Lower leg skin (tissue), 4 donors: ENCODE measurements around the gene SHROOM1. TPM values are rescaled to one million over a fixed set of nuclear protein-coding genes. Genes with fewer than 3 reads are reported as not detected.

Experiments
- DNase-seq, 2 donors: peaks; one replicate each; pipeline ENCODE4 v3.0.0-alpha.2; 2019; ENCODE audit warnings: low spot score in 2 of 2
- H3K4me3 ChIP-seq: fragments of 200-600 bp; sonication (generic); 2 replicates; pipeline ENCODE4 v1.5.1; 2017; ENCODE audit warnings: mild to moderate bottlenecking, low read depth; ENCODE audit not compliant: poor library complexity, severe bottlenecking
- POLR2A ChIP-seq, 2 donors: fragments of 450-650 bp; IDR thresholded peaks; one replicate each; pipeline ENCODE4 v1.6.1; 2016 to 2017; ENCODE audit warnings: antibody characterized with exemption in 2 of 2, mild to moderate bottlenecking in 1 of 2, moderate library complexity in 1 of 2
- WGBS, 2 donors: methylation state at CpG; one replicate each; pipeline ENCODE4 v1.1.5; 2018; 5-methylcytosine and 5-hydroxymethylcytosine counted together
- intact Hi-C: fragments of 100-400 bp; cut with DNase I; formaldehyde crosslinking; loops from one replicate; pipeline ENCODE4 v1.15.0; 2023; ENCODE audit warnings: low total_unique reads
- total RNA-seq, 4 donors: library from RNA; depleted of rRNA; stranded (reverse); fragments of >200 nt; gene quantifications; one replicate each; pipeline ENCODE4 v1.1.0, GENCODE V29; 2016
- TF ChIP-seq, protein P1 (sequence below), 3 donors: fragments of 450-650 bp; IDR thresholded peaks; one replicate each; pipeline ENCODE4 v1.5.1; 2016; ENCODE audit warnings: antibody characterized with exemption in 3 of 3, mild to moderate bottlenecking in 3 of 3, moderate library complexity in 2 of 3

SHROOM1 gene
- total RNA-seq, 4 donors from 2014 or later, result 1.2 to 3.8 (median 2.2) TPM

- no peak for TF ChIP-seq POLR2A (IDR thresholded peaks at IDR 0.05)
- TF ChIP-seq, protein P1, sequence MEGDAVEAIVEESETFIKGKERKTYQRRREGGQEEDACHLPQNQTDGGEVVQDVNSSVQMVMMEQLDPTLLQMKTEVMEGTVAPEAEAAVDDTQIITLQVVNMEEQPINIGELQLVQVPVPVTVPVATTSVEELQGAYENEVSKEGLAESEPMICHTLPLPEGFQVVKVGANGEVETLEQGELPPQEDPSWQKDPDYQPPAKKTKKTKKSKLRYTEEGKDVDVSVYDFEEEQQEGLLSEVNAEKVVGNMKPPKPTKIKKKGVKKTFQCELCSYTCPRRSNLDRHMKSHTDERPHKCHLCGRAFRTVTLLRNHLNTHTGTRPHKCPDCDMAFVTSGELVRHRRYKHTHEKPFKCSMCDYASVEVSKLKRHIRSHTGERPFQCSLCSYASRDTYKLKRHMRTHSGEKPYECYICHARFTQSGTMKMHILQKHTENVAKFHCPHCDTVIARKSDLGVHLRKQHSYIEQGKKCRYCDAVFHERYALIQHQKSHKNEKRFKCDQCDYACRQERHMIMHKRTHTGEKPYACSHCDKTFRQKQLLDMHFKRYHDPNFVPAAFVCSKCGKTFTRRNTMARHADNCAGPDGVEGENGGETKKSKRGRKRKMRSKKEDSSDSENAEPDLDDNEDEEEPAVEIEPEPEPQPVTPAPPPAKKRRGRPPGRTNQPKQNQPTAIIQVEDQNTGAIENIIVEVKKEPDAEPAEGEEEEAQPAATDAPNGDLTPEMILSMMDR (IDR thresholded peaks at IDR 0.05), result no peak
- no peak for DNase-seq
- intact Hi-C loops, result no loop called here
- no peak overlapping the region for H3K4me3 ChIP-seq
- 66 to 69% methylated on average over 8 of the region's 8 CpGs for WGBS, 2 donors
Measured at GRCh38 chr5:132839426-132840301, 9.2 kb upstream of the SHROOM1 start.

DNA sequence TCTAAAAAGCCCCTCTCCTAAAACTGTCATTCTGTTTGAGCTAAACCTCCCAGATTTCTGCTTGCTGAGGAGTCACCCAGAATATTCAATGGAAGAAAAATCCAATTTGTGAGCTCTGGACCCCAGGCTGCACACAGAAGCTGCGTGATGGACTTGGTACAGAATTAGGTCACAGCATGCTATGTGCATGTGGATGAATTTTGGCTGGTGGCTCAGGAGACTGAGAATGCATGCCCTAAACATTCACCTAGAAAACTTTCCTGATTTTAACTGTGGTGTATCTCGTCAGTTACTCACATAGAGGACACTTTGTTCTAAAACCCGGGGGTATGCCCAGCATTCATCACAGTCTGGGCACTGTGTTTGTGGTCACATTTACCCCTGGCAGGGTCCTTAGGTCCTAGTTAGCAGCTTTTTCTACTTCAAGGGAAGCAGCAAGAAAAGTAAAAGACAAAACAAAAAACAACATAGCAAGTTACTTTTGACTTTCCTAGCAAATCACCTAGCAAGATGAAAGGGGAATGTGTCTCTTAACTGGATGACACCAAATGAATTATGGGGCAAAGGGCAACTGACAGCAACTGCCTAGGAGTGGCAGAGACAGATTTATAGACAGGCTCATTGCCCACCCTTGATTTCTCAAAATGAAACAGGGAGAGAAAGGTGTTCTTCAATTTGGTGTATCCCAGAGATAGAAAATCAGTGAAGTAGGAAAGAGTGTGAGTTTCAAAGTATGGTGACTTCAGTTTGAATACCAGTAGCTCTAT, 8.3 kb upstream of the SHROOM1 start:
- H3K4me3 ChIP-seq, result no peak overlapping the region
- no peak for DNase-seq
- 76 to 78% methylated on average over 3 of the region's 3 CpGs for WGBS, 2 donors
- TF ChIP-seq, protein P1 (IDR thresholded peaks at IDR 0.05), result no peak
- TF ChIP-seq POLR2A (IDR thresholded peaks at IDR 0.05), result no peak
- intact Hi-C loops, result no loop called here

GRCh38 chr5:132837868-132838267, 7.4 kb upstream of the SHROOM1 start:
- intact Hi-C loops, result no loop called here
- no peak for TF ChIP-seq POLR2A (IDR thresholded peaks at IDR 0.05)
- TF ChIP-seq, protein P1 (IDR thresholded peaks at IDR 0.05), result no peak
- WGBS, 2 donors, result 76 to 88% methylated on average over 2 of the region's 2 CpGs
- no peak overlapping the region for H3K4me3 ChIP-seq
- DNase-seq, result no peak

DNA sequence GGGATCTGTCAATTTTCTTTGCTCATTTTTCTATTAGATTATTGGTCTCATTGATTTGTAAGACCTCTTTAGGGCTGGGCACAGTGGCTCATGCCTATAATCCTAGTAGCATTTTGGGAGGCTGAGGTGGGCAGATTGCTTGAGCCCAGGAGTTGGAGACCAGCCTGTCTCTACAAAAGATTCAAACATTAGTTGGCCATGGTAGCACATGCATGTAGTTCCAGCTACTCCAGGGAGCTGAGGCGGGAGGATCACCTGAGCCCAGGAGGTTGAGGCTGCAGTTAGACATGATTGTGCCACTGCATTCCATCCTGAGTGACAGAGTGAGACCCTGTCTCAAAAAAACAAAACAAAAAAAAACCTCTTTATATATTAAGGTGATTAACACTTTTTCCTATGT, 6.4 kb upstream of the SHROOM1 start:
- intact Hi-C loops, result no loop called here
- H3K4me3 ChIP-seq, result no peak overlapping the region
- no peak for TF ChIP-seq POLR2A (IDR thresholded peaks at IDR 0.05)
- TF ChIP-seq, protein P1 (IDR thresholded peaks at IDR 0.05), result no peak
- 86 to 100% methylated on average over 1 of the region's 1 CpG for WGBS, 2 donors
- no peak for DNase-seq

DNA sequence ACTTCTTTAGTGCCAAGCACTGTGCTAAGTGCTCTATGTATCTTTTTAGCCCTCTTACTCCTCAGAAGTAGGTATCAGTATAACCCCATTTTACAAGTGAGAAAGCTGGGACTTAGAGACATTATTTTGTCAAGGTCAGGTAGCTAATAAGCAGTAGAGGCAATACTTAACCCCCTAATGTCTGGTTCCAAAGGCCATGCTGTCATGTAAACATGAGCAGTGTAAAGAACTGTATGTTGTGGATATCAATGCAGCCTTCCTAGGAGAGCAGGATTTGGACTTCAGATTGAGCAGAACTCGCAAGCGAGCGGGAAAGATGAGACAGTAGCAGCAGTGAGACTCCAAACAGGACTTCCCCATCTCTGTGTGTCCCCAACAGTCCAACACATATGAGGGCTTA, 3.6 kb upstream of the SHROOM1 start:
- TF ChIP-seq, protein P1 (IDR thresholded peaks at IDR 0.05), result no peak
- TF ChIP-seq POLR2A (IDR thresholded peaks at IDR 0.05), result no peak
- H3K4me3 ChIP-seq, result no peak overlapping the region
- peak in 1 of 2 donors; percentile 9 for DNase-seq
- intact Hi-C loops, result no loop called here
- 93 to 96% methylated on average over 3 of the region's 3 CpGs for WGBS, 2 donors
